OCI-LY7 (cell line): ENCODE measurements around the gene MRRF.

Experiments used
- CTCF ChIP-seq: fragments of 200-600 bp; sonication (generic); conservative IDR thresholded peaks from 2 replicates; pipeline ENCODE4 v1.5.1; 2014; ENCODE audit warnings: mild to moderate bottlenecking, antibody characterized with exemption, low read length, moderate library complexity, mixed read lengths
- EZH2phosphoT487 ChIP-seq: fragments of 200-600 bp; sonication (generic); IDR thresholded peaks from 2 replicates; pipeline ENCODE4 v1.6.1; 2018; ENCODE audit warnings: low read depth, borderline replicate concordance, mild to moderate bottlenecking, mixed run types, antibody characterized with exemption, low read length, moderate library complexity, mixed read lengths

GRCh38 chr9:122261469-122261881, 3.2 kb upstream of the MRRF start:
- TF ChIP-seq CTCF (no peak), EZH2phosphoT487 (no peak)
